ENCODE results near the gene FCSK. TPM values are rescaled to one million over a fixed set of nuclear protein-coding genes. Genes with fewer than 3 reads are reported as not detected.

The FCSK gene
- total and polyA plus RNA-seq, 10 of the 15 experiments (the other 5 are each of a cell fraction or from before 2014, with no cell fraction given): 0.60 to 17.6 (median 7.4) TPM

DNA sequence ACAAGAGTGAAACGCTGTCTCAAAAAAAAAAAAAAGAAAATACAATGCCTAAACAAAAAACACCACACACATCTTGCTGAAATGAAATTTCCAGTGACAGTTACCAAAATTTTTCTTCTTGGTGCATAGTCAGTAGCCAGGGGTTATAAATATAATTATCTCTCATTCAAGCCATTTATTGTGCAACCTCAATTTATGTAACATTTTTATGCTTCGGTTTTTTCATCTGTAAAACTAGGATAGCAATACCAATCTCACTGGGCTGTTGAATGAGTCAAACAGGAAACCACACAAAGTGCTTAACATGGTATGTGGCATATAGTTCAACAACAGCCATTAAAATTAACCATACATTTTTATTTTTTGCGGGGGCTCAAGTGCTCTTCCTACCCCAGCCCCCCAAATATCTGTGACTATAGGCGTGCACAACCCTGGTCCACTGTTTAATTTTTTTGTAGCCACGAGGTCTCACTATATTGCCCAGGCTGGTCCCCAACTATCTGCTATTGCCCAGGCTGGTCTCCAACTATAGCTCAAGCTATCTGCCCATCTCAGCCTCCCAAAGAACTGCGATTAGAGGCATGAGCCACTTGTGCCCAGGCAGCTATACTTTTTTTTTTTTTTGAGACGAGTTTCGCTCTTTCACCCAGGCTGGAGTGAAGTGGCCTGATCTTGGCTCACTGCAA, 66.4 kb downstream of the FCSK start (continued):
- TF ChIP-seq, protein P1, sequence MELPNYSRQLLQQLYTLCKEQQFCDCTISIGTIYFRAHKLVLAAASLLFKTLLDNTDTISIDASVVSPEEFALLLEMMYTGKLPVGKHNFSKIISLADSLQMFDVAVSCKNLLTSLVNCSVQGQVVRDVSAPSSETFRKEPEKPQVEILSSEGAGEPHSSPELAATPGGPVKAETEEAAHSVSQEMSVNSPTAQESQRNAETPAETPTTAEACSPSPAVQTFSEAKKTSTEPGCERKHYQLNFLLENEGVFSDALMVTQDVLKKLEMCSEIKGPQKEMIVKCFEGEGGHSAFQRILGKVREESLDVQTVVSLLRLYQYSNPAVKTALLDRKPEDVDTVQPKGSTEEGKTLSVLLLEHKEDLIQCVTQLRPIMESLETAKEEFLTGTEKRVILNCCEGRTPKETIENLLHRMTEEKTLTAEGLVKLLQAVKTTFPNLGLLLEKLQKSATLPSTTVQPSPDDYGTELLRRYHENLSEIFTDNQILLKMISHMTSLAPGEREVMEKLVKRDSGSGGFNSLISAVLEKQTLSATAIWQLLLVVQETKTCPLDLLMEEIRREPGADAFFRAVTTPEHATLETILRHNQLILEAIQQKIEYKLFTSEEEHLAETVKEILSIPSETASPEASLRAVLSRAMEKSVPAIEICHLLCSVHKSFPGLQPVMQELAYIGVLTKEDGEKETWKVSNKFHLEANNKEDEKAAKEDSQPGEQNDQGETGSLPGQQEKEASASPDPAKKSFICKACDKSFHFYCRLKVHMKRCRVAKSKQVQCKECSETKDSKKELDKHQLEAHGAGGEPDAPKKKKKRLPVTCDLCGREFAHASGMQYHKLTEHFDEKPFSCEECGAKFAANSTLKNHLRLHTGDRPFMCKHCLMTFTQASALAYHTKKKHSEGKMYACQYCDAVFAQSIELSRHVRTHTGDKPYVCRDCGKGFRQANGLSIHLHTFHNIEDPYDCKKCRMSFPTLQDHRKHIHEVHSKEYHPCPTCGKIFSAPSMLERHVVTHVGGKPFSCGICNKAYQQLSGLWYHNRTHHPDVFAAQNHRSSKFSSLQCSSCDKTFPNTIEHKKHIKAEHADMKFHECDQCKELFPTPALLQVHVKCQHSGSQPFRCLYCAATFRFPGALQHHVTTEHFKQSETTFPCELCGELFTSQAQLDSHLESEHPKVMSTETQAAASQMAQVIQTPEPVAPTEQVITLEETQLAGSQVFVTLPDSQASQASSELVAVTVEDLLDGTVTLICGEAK (IDR thresholded peaks at IDR 0.05; ENCODE audit: borderline replicate concordance): no peak
- TF ChIP-seq SMC3 (IDR thresholded peaks at IDR 0.05; ENCODE audit: borderline replicate concordance, low read length) (no peak), EZH2 (IDR thresholded peaks at IDR 0.05; ENCODE audit: borderline replicate concordance, control insufficient read depth, low read depth, low read length) (no peak), NFYA (IDR thresholded peaks at IDR 0.05; ENCODE audit: borderline replicate concordance, low read depth, low read length) (no peak), CBFB (IDR thresholded peaks at IDR 0.05; ENCODE audit: low read depth) (no peak), IRF4 (IDR thresholded peaks at IDR 0.05; ENCODE audit: low read depth, low read length) (no peak; the same call in 1 of the 2 replicates), LARP7 (IDR thresholded peaks at IDR 0.05) (no peak), ZNF274 (IDR thresholded peaks at IDR 0.05; ENCODE audit: insufficient read depth, insufficient read length) (no peak), FOXK2 (IDR thresholded peaks at IDR 0.05) (no peak), SREBF2 (IDR thresholded peaks at IDR 0.05; ENCODE audit: low read length) (no peak), HCFC1 (IDR thresholded peaks at IDR 0.05; ENCODE audit: low read length) (no peak)
